A549 (cell line): ENCODE data around the gene MED16. TPM values are rescaled to one million over a fixed set of nuclear protein-coding genes. Genes with fewer than 3 reads are reported as not detected.

Experiments
- ATAC-seq, 2 experiments: fragments of 200-7000 bp in 1 of 2; fragments of >200 bp in 1 of 2; cut with Nextera tagmentation in 1 of 2; cut with Tn5 transposase in 1 of 2; 3 replicates each; pipeline versions ENCODE4 v1.8.0 to v1.9.1; 2018 to 2020; ENCODE audit warnings: mild to moderate bottlenecking in 1 of 2, moderate library complexity in 1 of 2
- CTCF ChIA-PET: fragments of 300-600 bp; sonication (Branson Sonifier 250); formaldehyde crosslinking; extraction: SDS; loops from one replicate; lab custom pipeline; 2021; ENCODE audit warnings: antibody characterized with exemption, inconsistent platforms; lab: Yijun Ruan, JAX
- POLR2A ChIA-PET: fragments of 350-600 bp; formaldehyde crosslinking; extraction: SDS; loops from one replicate; lab custom pipeline; 2021; ENCODE audit warnings: antibody characterized with exemption, inconsistent platforms; lab: Yijun Ruan, JAX
- DNase-seq, 2 experiments: peaks; one replicate each; pipeline versions ENCODE4 v3.0.0 to v3.0.0-alpha.2; 2011 to 2016; ENCODE audit warnings: low read depth in 1 of 2, low spot score in 1 of 2
- FAIRE-seq: peaks from 2 replicates; lab custom pipeline; 2011; peaks lifted over from hg19 to GRCh38; lab: Jason Lieb, UNC
- H3K27ac ChIP-seq, 2 experiments: fragments of >200 bp; sonication (Bioruptor Twin); formaldehyde crosslinking; 3 replicates each; pipeline ENCODE4 v1.5.1; 2016 to 2017
- H3K4me1 ChIP-seq: fragments of >200 bp; sonication (Bioruptor Twin); formaldehyde crosslinking; 3 replicates; pipeline ENCODE4 v1.6.1; 2016
- H3K4me2 ChIP-seq: fragments of >200 bp; sonication (Bioruptor Twin); formaldehyde crosslinking; 3 replicates; pipeline ENCODE4 v1.6.1; 2016
- H3K4me3 ChIP-seq: fragments of >200 bp; sonication (Bioruptor Twin); formaldehyde crosslinking; 3 replicates; pipeline ENCODE4 v1.5.1; 2016
- H3K9me3 ChIP-seq: fragments of >200 bp; sonication (Bioruptor Twin); formaldehyde crosslinking; 3 replicates; pipeline ENCODE4 v1.6.1; 2016
- CBX2 ChIP-seq: fragments of 200-600 bp; sonication (generic); IDR thresholded peaks from 2 replicates; pipeline ENCODE4 v1.6.1; 2016; ENCODE audit warnings: low read depth, mild to moderate bottlenecking, borderline replicate concordance
- CHD2 ChIP-seq: fragments of 150-350 bp; IDR thresholded peaks from 2 replicates; pipeline ENCODE4 v1.6.1; 2014; ENCODE audit warnings: low read length; ENCODE audit not compliant: partially characterized antibody
- CHD4 ChIP-seq: fragments of 200-600 bp; sonication (generic); IDR thresholded peaks from 2 replicates; pipeline ENCODE4 v1.6.1; 2016; ENCODE audit warnings: antibody characterized with exemption, mild to moderate bottlenecking, borderline replicate concordance
- CTCF ChIP-seq: fragments of >200 bp; sonication (Bioruptor Twin); formaldehyde crosslinking; IDR thresholded peaks from 3 replicates; pipeline ENCODE4 v1.5.1; 2016
- EHF ChIP-seq: fragments of 250-450 bp; sonication (Bioruptor Pico); IDR thresholded peaks from 2 replicates; pipeline ENCODE4 v1.5.0; 2020; ENCODE audit warnings: mild to moderate bottlenecking
- ELK1 ChIP-seq: fragments of 150-350 bp; IDR thresholded peaks from 2 replicates; pipeline ENCODE4 v1.6.1; 2014; ENCODE audit warnings: low read depth, mild to moderate bottlenecking, low read length
- EP300 ChIP-seq, 2 experiments: fragments of >200 bp; sonication (Bioruptor Twin); formaldehyde crosslinking; IDR thresholded peaks; 2 replicates in 1 of 2; 3 replicates in 1 of 2; pipeline ENCODE4 v1.6.1; 2016 to 2017
- ESRRA ChIP-seq: fragments of 150-350 bp; IDR thresholded peaks from 2 replicates; pipeline ENCODE4 v1.6.1; 2014; ENCODE audit warnings: mild to moderate bottlenecking, low read length, borderline replicate concordance
- GATA3 ChIP-seq: IDR thresholded peaks from 2 replicates; pipeline ENCODE4 v1.6.1; 2012; ENCODE audit warnings: borderline replicate concordance
- HES2 ChIP-seq: fragments of >200 bp; sonication (Bioruptor Twin); formaldehyde crosslinking; IDR thresholded peaks from 2 replicates; pipeline ENCODE4 v1.6.1; 2016
- HOXB13 ChIP-seq: fragments of 250-450 bp; sonication (Bioruptor Pico); IDR thresholded peaks from 2 replicates; pipeline ENCODE4 v1.5.0; 2020; ENCODE audit warnings: low read depth, mild to moderate bottlenecking, moderate library complexity
- HOXB5 ChIP-seq: fragments of 250-450 bp; sonication (Bioruptor Pico); IDR thresholded peaks from 2 replicates; pipeline ENCODE4 v1.5.0; 2020; ENCODE audit warnings: mild to moderate bottlenecking, moderate library complexity
- JUNB ChIP-seq: fragments of >200 bp; sonication (Bioruptor Twin); formaldehyde crosslinking; IDR thresholded peaks from 2 replicates; pipeline ENCODE4 v1.6.1; 2016
- MAZ ChIP-seq: fragments of 150-350 bp; IDR thresholded peaks from 2 replicates; pipeline ENCODE4 v1.6.1; 2014; ENCODE audit warnings: antibody characterized with exemption, low read depth, low read length, borderline replicate concordance
- NPAS2 ChIP-seq: fragments of 250-450 bp; sonication (Bioruptor Pico); IDR thresholded peaks from 2 replicates; pipeline ENCODE4 v1.8.0; 2022; ENCODE audit warnings: mild to moderate bottlenecking, moderate library complexity, borderline replicate concordance
- PBX3 ChIP-seq: IDR thresholded peaks from 2 replicates; pipeline ENCODE4 v1.6.1; 2012
- POLR2A ChIP-seq: IDR thresholded peaks from 2 replicates; pipeline ENCODE4 v1.6.1; 2012; ENCODE audit warnings: mild to moderate bottlenecking, low read length
- RAD21 ChIP-seq, 2 experiments: fragments of >200 bp in 1 of 2; sonication (Bioruptor Twin) in 1 of 2; formaldehyde crosslinking in 1 of 2; IDR thresholded peaks in 1 of 2; conservative IDR thresholded peaks in 1 of 2; 2 replicates in 1 of 2; 3 replicates in 1 of 2; pipeline ENCODE4 v1.6.1; 2012 to 2018; ENCODE audit warnings: inconsistent platforms in 1 of 2
- SMC3 ChIP-seq: fragments of >200 bp; sonication (Bioruptor Twin); formaldehyde crosslinking; IDR thresholded peaks from 3 replicates; pipeline ENCODE4 v1.6.1; 2018; ENCODE audit warnings: inconsistent platforms
- TFCP2L1 ChIP-seq: fragments of 250-450 bp; sonication (Bioruptor Pico); IDR thresholded peaks from 2 replicates; pipeline ENCODE4 v1.5.0; 2021; ENCODE audit warnings: mild to moderate bottlenecking
- ZC3H11A ChIP-seq: fragments of 450-650 bp; IDR thresholded peaks from 2 replicates; pipeline ENCODE4 v1.6.1; 2014; ENCODE audit warnings: antibody characterized with exemption, mild to moderate bottlenecking
- ZFP36 ChIP-seq: fragments of 450-650 bp; IDR thresholded peaks from 2 replicates; pipeline ENCODE4 v1.6.1; 2014; ENCODE audit warnings: borderline replicate concordance; ENCODE audit not compliant: partially characterized antibody
- ZNF302 ChIP-seq: fragments of 250-450 bp; sonication (Bioruptor Pico); IDR thresholded peaks from 2 replicates; pipeline ENCODE4 v1.9.0; 2021; ENCODE audit warnings: inconsistent platforms, mild to moderate bottlenecking, moderate library complexity
- WGBS: methylation state at CpG from one replicate; pipeline ENCODE4 v1.1.6; 2017; ENCODE audit errors: missing lambda C conversion rate; 5-methylcytosine and 5-hydroxymethylcytosine counted together
- polyA plus RNA-seq, 4 experiments: library from polyadenylated mRNA; depleted of rRNA in 3 of 4; stranded (reverse); fragments of >200 nt; fragmentation: RNase III in 1 of 4; extraction: RNeasy Plus Mini Kit Qiagen cat#74134 plus additional on column Dnase treatment in 1 of 4; gene quantifications; 2 replicates in 3 of 4; 3 replicates in 1 of 4; pipeline ENCODE4 v1.2.3, GENCODE V29; 2011 to 2017

MED16 gene
- polyA plus RNA-seq, 2 of the 4 experiments (the other 2 are of a cell fraction), result 8.0 to 12.7 TPM

GRCh38 chr19:938233-938923 is 45.4 kb upstream of the MED16 start:
- FAIRE-seq, result no peak
- POLR2A ChIA-PET, result interaction anchor here (0.7 kb wide), 1 partner anchor 61 kb away, joined by 5 read pairs; no protein-coding TSS in a partner anchor

GRCh38 chr19:937259-937694 is 44.3 kb upstream of the MED16 start:
- H3K27ac ChIP-seq, result no peak overlapping the region
- CTCF ChIA-PET, result interaction anchor here (0.7 to 1.8 kb wide), 4 partner anchors 15 to 45 kb away, joined by 3 to 4 read pairs (median 4); no protein-coding TSS in a partner anchor
- H3K4me1 ChIP-seq, result peaks cover 44% of the 10 kb centered on the region
- ATAC-seq (no peak), DNase-seq (no peak), FAIRE-seq (no peak)
- no peak overlapping the region for H3K4me3 ChIP-seq
- no peaks in the 10 kb centered on the region for H3K9me3 ChIP-seq
- WGBS, result 90% methylated on average over 16 of the region's 16 CpGs
- POLR2A ChIA-PET, result no interaction called here
- H3K4me2 ChIP-seq, result no peak overlapping the region
- no peak for TF ChIP-seq ZFP36

More at GRCh38 chr19:938233-938923, 45.4 kb upstream of the MED16 start:
- peaks cover 34% of the 10 kb centered on the region for H3K4me1 ChIP-seq
- no peak for TF ChIP-seq CHD2
- no peak for TF ChIP-seq HES2
- no peak for TF ChIP-seq CHD4
- no peak for TF ChIP-seq JUNB
- TF ChIP-seq ZC3H11A, result no peak
- TF ChIP-seq ZNF302, result no peak
- no peak for TF ChIP-seq HOXB13 (CRISPR knock-in tag)
- TF ChIP-seq GATA3, result no peak
- no peak for TF ChIP-seq ESRRA
- TF ChIP-seq ELK1, result no peak
- no peak for TF ChIP-seq NPAS2 (CRISPR knock-in tag)
- no peak for TF ChIP-seq EP300 (IDR thresholded peaks at IDR 0.05)
- TF ChIP-seq SMC3, result no peak
- TF ChIP-seq TFCP2L1, result no peak
- WGBS, result 89% methylated on average over 20 of the region's 23 CpGs
- ATAC-seq (no peak), DNase-seq (no peak)
- no peak overlapping the region for H3K4me2 ChIP-seq
- H3K9me3 ChIP-seq, result no peaks in the 10 kb centered on the region
- H3K27ac ChIP-seq, result no peak overlapping the region
- CTCF ChIA-PET, result interaction anchor here (0.6 to 1.6 kb wide), 4 partner anchors 16 to 44 kb away, joined by 4 read pairs; no protein-coding TSS in a partner anchor
- no peak overlapping the region for H3K4me3 ChIP-seq

GRCh38 chr19:936175-936546 is 43.2 kb upstream of the MED16 start:
- Histone ChIP-seq H3K27ac (no peak overlapping the region), H3K4me2 (no peak overlapping the region), H3K4me1 (peaks cover 37% of the 10 kb centered on the region), H3K4me3 (no peak overlapping the region), H3K9me3 (no peaks in the 10 kb centered on the region)
- POLR2A ChIA-PET, result no interaction called here
- CTCF ChIA-PET, result interaction anchor here (0.6 to 1.8 kb wide), 4 partner anchors 9 to 288 kb away, joined by 3 to 4 read pairs (median 3); no protein-coding TSS in a partner anchor
- WGBS, result 95% methylated on average over 10 of the region's 10 CpGs
- FAIRE-seq, result no peak
- no peak for DNase-seq
- TF ChIP-seq MAZ (no peak), CTCF (no peak), ZNF302 (no peak), PBX3 (no peak), HOXB5 (CRISPR knock-in tag) (no peak), CBX2 (no peak), POLR2A (no peak), ZFP36 (no peak), EHF (no peak), RAD21 (conservative IDR thresholded peaks at IDR 0.05 in 1 of 2, IDR thresholded peaks at IDR 0.05 in 1 of 2) (no peak)
- no peak for ATAC-seq
